ENCODE measurements around the gene RFTN1.
A peak's percentile ranks its signal among the peaks of the same experiment; 100 is the strongest.

Gene RFTN1

DNA sequence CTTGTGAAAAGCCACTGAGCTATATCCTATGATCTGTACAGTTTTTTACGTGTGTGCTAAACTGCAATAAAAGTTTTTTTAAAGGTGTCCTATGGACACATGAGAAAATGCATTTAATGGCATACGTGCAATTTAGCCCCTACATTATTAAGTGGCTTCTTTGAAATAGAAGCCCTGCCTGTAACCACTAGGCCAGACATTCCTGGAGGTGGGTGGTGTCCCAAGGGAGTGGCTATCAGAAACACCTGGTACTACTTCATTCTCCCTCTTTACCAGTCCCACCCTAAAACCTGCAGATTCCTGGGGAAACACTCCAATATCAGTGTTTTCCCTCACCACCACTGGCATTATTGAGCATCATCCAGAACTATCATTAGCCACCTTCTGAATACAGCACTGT lies 148.5 kb downstream of the RFTN1 start:
- DNase-seq (ENCODE audit: low read depth in 1 of 2, low spot score in 1 of 2): no peak

DNA sequence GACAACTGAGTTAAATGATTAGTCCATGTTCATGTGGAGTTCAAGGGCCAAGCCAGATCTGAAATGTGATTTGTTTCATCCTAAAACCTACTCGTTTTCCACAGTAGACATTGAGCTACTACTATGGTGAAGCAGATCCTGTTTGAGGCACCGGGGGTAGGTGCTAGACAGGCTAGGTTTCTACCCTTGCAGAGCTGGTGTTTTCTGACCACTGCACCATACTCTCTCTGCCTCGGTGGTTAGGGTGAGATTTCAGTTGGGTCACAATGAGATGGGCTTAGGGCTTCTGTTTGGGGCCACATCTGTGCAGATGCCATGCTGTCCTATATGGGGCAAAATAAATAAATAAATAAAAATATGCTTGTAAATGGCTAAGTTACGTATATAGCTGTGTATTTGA lies 149.2 kb downstream of the RFTN1 start:
- no peak for DNase-seq (ENCODE audit: low read depth in 1 of 2, low spot score in 1 of 2)

- no peak for DNase-seq (ENCODE audit: low read depth in 1 of 2, low spot score in 1 of 2)
These were observed 149.9 kb downstream of the RFTN1 start for GRCh38 chr3:16363636-16364035.

- no peak for DNase-seq (ENCODE audit: low read depth in 1 of 2, low spot score in 1 of 2)
These were observed 150.7 kb downstream of the RFTN1 start for GRCh38 chr3:16362770-16363169.

DNA sequence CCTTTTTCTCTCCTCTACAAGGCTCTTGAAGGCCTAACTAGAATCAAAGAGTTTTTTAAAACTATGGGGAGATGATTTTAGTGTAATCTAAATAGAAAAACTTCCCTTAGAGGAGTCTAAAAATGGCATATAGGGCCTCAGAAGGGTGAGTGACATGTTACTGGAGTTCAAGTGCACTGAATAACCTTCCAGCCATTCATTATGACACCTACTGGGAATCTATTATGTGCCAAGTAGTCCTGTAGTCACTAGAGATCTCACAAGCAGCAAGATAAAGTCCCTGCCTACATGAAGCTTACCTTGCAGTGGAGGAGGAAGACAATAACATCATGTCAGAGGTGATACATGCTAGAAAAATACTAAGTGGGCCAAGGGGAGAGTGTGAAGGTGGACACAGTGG lies 152.4 kb downstream of the RFTN1 start:
- no peak for DNase-seq (ENCODE audit: low read depth in 1 of 2, low spot score in 1 of 2)

DNA sequence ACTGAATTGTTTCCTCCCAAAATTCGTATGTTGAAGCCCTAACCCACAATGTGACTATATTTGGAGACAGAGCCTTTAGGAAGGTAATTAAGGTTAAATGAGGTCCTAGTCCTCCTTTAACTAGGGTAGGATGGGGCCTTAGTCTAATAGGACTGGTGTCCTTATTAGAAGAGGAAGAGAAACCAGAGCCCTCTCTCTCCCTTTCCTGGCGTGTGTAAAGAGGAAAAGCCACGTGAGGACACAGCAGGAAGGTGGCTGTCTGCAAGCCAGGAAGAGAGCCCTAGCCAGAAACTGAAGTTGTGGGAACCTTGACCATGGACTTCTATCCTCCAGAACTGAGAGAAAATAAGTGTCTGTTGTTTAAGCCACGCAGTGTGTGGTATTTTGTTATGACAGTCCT lies 154.2 kb downstream of the RFTN1 start:
- DNase-seq (ENCODE audit: low read depth in 1 of 2, low spot score in 1 of 2): no peak

GRCh38 chr3:16358336-16358735 lies 155.2 kb downstream of the RFTN1 start:
- DNase-seq (ENCODE audit: low read depth in 1 of 2, low spot score in 1 of 2): no peak

DNA sequence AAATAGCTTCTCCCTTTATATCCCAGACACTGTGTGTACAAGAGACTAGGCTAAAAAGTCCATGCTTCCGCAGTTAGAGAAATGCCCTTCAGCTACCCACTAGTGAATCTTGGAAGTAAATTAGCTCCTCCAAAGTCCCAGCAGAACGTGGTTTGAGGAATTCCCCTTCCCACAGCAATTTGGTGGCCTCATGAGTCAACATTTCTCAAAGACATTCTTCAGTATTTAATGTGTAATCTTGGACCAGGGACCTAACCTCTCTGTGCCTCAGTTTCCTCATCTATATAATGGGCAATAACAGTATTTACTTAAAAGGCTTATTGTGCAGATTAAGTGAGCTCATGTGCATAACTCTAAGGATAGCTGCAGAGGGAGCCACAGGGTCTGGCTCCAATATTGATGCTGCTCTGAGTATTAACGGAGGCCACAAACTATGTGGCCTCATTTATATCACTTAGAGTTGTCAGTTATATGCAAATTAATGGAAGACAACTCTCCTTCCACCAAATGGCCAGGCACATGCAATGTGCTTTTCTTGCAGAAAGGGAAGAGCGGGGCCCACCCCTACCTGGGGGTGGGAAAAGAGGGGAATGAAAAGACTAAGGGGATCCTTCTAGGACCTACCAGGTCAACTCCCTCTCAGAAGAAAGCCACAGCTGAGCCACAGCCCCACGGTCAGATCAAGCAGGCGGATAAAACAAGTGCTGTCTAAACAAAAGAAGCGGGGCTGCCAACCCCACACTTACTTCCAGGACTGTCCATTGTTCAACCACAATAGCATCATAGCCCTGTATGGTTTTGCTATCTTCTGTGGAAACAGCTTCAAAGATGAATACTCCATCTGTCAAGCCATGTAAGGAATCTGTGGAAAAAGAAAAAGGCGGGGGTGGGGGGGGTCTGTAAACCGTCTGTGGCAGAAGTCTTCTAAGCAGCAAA lies 156.0 kb downstream of the RFTN1 start:
- no peak for DNase-seq (ENCODE audit: low read depth in 1 of 2, low spot score in 1 of 2)

DNA sequence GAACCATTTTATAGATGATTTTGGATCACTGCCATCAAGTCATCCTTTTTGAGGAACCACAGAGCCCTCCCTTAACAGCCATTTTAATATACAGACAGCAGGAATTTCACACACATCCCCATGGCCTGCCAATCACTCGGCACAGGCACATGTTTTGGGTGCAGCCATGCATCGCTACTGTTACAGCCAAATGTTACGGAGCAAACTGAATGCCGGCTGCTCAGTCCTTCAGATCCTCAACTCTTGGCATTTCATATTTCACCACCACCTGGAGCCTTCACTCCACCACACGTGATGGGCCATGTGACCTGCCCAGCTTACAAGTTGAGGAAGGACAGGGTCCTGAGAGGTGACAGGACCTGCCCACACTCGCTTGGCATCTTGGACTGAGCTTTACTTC lies 157.7 kb downstream of the RFTN1 start:
- no peak for DNase-seq (ENCODE audit: low read depth in 1 of 2, low spot score in 1 of 2)

- DNase-seq (ENCODE audit: low read depth in 1 of 2, low spot score in 1 of 2): no peak
These were observed 159.2 kb downstream of the RFTN1 start for GRCh38 chr3:16354291-16354690.

GRCh38 chr3:16352428-16352827 lies 161.1 kb downstream of the RFTN1 start:
- no peak for DNase-seq (ENCODE audit: low read depth in 1 of 2, low spot score in 1 of 2)

DNA sequence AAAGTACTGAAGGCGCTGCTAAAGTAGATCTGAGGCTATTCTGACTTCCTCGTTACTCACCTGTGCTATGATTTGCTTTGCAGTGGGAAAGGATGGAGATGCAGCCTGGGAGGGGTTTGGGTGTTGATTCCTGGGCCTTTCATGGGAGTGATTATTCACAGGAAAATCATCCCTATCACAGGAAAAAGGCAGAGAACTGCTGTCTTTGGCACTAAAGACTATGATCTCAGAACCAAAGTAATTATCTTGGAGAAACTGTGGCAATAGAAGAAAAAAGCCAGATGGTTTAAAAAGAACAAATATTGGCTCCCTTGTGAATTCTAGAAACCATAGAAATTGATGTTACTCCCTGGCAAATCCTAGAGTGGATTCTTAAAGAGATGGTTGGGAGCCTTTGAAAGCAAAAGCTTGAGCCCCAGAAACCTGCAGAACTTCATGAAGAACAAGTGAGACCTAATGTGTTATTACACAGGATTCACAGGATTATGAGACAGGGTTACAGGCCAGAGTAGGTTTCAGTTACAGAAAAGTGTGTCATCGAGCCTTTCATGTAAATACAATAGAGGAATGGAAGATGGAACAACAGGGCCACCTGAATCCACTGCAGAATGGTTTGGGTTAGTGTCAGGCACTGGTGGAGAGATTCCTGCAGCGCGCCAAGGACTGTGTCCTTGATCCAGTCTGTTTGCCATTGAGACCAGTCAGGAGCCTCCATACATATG lies 162.7 kb downstream of the RFTN1 start:
- no peak for DNase-seq (ENCODE audit: low read depth in 1 of 2, low spot score in 1 of 2)

DNA sequence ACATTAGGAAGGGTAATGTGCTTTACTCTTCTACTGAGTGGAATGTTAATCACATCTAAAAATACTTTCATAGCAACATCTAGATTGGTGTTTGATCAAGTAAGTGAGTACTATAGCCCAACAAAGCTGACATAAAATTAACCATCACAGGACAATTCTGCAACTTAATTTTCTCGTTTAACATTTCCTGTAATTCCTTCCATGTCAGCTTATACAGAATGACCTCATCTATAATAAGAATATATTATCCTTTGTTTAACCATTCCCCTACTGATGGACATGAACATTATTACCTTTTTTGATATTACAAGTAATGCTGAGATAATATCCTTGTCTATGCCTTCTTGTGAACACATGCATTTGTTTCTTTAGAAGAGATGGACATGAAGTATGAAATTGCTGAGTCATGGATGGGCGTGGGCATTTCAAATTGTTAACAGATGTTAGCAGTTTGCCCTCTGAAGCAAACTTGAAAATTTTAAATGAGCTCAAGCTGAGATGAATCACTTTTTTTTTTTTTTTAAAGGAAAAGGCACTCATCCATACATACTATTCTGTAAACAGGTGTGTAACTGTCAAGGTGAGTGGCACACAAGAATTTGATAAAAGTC lies 163.4 kb downstream of the RFTN1 start:
- DNase-seq (ENCODE audit: low read depth in 1 of 2, low spot score in 1 of 2): no peak

DNA sequence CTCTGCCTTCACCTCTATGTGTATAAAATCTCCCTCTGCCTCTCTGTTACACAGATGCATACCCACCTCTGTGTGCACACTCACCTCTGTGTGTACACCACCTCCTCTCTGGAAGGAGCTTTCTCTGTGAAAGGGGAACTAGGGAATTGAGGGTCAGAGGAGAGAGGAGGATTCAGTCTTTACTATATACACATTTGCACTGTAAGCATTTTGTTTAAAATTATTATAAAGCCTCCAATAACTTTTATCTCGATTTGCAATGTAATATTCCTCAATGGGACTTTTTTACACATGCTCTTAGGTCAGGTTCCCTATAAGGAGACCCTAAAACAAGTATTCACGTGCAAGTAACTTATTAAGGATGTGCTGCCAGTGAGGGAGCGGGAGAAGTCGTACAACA lies 166.0 kb downstream of the RFTN1 start:
- no peak for DNase-seq (ENCODE audit: low read depth in 1 of 2, low spot score in 1 of 2)

- DNase-seq (ENCODE audit: low read depth in 1 of 2, low spot score in 1 of 2): no peak
These were observed 167.0 kb downstream of the RFTN1 start for GRCh38 chr3:16346413-16347081.

DNA sequence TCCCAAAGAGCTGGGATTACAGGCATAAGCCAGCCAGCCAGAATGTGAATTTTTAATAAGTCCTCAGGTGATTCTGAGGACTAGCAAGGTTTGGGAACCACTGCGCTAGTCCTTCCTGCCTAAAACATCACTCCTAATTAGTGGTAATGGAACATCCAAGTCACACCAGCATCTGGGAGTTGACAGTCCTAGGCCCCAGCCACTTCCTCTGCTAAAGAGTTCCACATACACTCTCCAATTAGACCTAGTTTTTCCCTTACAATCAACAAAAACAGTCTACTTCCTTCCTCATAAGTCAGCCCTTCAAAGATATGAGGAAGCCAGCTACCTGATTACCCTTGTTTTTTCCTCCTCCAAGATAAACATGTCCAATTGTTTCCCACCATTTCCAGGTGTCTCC lies 170.4 kb downstream of the RFTN1 start:
- no peak for DNase-seq (ENCODE audit: low read depth in 1 of 2, low spot score in 1 of 2)

DNA sequence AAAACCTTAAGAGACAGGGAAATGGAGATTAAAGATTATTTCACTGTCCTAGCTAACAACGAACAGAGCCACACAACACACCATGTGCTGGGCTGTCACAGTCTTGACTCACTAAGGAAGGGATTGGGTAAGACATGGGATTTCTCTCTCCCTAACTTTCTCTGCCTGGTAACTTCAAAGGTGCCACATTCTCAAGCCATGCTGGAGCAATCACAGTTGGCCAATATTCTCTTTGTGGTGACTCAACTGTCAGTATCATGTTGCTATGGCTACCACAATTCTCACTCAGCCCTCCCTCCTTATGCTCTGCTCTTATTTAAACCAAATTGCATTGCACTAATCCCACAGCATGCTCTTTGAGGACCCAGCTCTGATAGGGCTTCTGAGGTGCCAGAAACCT lies 174.5 kb downstream of the RFTN1 start:
- no peak for DNase-seq (ENCODE audit: low read depth in 1 of 2, low spot score in 1 of 2)

- peak in 1 of 2 donors; percentile 17 for DNase-seq (ENCODE audit: low read depth in 1 of 2, low spot score in 1 of 2)
These were observed 175.5 kb downstream of the RFTN1 start for GRCh38 chr3:16337856-16338540.

GRCh38 chr3:16336825-16337224 lies 176.7 kb downstream of the RFTN1 start:
- DNase-seq (ENCODE audit: low read depth in 1 of 2, low spot score in 1 of 2): no peak

DNA sequence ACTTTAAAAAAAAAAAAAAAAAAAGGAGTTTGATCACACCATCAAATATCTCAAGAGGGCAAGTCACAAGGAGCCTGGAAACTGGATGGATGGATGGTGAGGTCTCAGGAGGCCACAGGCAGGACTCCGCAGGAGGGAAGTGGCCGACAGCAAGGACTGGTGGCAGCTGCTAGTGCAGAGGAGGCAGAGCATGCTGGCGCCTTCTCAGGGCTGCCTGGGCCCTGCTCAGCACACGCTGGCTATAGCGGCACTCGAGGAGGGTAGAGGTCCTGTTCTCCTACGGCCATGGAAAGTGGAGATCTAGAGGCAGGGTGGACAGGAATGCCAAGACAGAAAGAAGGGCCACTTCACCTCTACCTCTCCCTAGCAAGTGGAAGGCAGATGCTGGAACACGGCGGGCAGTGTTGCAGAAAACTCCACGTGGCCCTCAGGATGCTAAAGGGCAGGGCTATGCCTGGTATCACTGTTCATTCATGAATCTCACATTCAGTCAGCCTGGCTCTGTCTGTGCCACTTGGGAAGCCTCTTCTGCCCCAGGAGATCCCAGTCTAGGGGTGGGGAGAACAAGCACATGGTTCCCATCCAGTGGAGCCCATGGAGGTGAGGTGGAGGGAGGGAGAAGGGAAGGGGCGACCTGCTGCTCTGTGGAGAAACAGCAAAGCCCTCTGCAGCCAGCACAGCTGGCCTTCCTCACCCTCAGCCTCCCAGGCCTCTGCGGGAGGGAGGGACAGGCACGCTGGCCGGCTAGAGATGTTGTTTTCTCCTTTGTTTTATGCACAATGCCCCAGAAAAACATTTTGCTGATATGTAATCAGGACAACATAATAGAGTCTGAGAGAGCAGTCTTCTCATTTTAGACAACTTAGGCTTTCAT lies 177.5 kb downstream of the RFTN1 start:
- DNase-seq (ENCODE audit: low read depth in 1 of 2, low spot score in 1 of 2): no peak

Measured in activated CD4-positive, alpha-beta T cell treated with anti-CD3 and anti-CD28 coated beads, Interleukin-2, amount 50 U/mL, for 24 hours (primary cell).